ENCODE measurements around the gene RFC5. TPM values are rescaled to one million over a fixed set of nuclear protein-coding genes. Genes with fewer than 3 reads are reported as not detected.

Gene RFC5
- total RNA-seq, 1 donor from 2014 or later = 5.8 TPM

DNA sequence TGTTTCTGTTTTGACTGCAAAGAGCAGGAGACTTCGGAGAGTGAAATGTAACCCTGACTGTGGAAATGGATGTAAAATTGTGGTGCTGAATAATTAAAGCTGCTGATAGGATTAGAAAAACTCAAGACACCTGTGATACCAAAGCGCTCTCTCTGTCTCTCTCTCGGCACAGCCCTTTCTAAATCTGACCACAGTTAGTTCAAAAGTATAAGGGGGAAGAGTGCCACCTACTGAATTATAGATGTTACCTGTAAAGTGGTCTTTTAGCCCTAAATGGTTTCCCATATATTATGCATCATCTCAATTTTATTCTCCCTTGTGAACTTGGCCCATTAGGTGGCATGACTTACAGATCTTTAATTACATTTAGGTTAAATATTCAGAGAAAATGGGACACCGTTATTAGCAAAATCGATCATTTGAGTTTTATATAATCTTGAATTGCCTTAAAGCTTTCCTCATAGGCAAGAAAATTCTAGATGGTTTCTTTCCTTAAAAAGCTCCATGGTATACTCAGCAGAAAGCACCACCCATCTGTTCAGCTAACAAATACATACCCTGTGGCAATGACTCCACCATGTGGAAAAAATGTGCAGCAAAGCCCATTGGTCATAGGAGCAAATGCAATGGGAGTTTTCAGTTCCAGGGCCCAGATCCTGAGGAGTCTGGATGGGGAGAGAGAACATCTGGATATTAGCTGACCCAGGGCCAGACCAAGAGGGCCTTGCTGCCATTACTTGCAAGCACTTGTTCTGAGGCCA, 18.1 kb downstream of the RFC5 start:
- Histone ChIP-seq H4K20me1 (ENCODE audit: insufficient read depth, low read length) (peaks cover 33% of the 10 kb centered on the region), H3K27me3 (ENCODE audit: insufficient read depth, low read length) (no peaks in the 10 kb centered on the region), H3K27ac (ENCODE audit: low read depth, low read length) (no peak overlapping the region), H3K9me3 (ENCODE audit: insufficient read depth, low read depth, low read length) (no peaks in the 10 kb centered on the region), H3K9ac (ENCODE audit: low read length) (no peak overlapping the region), H3K79me2 (ENCODE audit: insufficient read depth, low read length) (peaks cover 4% of the 10 kb centered on the region), H3K36me3 (ENCODE audit: insufficient read depth, low read length) (peaks cover 70% of the 10 kb centered on the region), H3K4me3 (ENCODE audit: insufficient read depth, low read depth, low read length) (no peak overlapping the region), H3K4me1 (ENCODE audit: insufficient read depth, low read length) (peaks cover 8% of the 10 kb centered on the region), H2AFZ (ENCODE audit: low read depth, low read length) (no peak overlapping the region), H3K4me2 (ENCODE audit: low read length) (no peak overlapping the region)
- Mint-ChIP-seq H3K27me3 (ENCODE audit: low read depth, unreplicated experiment) (no peaks in the 10 kb centered on the region), H3K27ac (ENCODE audit: unreplicated experiment) (peak overlapping the region; percentile 4), H3K4me1 (ENCODE audit: low read depth, unreplicated experiment) (peaks cover 4% of the 10 kb centered on the region), H3K9me3 (ENCODE audit: unreplicated experiment) (no peaks in the 10 kb centered on the region), H3K36me3 (ENCODE audit: low read depth, unreplicated experiment) (peaks cover 7% of the 10 kb centered on the region), H3K4me3 (ENCODE audit: unreplicated experiment) (no peak overlapping the region)
- DNase-seq (ENCODE audit: low read depth) = peak; percentile 45
- no peak for FAIRE-seq
- TF ChIP-seq, protein P1, sequence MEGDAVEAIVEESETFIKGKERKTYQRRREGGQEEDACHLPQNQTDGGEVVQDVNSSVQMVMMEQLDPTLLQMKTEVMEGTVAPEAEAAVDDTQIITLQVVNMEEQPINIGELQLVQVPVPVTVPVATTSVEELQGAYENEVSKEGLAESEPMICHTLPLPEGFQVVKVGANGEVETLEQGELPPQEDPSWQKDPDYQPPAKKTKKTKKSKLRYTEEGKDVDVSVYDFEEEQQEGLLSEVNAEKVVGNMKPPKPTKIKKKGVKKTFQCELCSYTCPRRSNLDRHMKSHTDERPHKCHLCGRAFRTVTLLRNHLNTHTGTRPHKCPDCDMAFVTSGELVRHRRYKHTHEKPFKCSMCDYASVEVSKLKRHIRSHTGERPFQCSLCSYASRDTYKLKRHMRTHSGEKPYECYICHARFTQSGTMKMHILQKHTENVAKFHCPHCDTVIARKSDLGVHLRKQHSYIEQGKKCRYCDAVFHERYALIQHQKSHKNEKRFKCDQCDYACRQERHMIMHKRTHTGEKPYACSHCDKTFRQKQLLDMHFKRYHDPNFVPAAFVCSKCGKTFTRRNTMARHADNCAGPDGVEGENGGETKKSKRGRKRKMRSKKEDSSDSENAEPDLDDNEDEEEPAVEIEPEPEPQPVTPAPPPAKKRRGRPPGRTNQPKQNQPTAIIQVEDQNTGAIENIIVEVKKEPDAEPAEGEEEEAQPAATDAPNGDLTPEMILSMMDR (IDR thresholded peaks at IDR 0.05; ENCODE audit: insufficient read depth, low read depth, low read length) = peak; percentile 54
- TF ChIP-seq EZH2 (IDR thresholded peaks at IDR 0.05; ENCODE audit: insufficient read depth, low read length) = no peak

DNA sequence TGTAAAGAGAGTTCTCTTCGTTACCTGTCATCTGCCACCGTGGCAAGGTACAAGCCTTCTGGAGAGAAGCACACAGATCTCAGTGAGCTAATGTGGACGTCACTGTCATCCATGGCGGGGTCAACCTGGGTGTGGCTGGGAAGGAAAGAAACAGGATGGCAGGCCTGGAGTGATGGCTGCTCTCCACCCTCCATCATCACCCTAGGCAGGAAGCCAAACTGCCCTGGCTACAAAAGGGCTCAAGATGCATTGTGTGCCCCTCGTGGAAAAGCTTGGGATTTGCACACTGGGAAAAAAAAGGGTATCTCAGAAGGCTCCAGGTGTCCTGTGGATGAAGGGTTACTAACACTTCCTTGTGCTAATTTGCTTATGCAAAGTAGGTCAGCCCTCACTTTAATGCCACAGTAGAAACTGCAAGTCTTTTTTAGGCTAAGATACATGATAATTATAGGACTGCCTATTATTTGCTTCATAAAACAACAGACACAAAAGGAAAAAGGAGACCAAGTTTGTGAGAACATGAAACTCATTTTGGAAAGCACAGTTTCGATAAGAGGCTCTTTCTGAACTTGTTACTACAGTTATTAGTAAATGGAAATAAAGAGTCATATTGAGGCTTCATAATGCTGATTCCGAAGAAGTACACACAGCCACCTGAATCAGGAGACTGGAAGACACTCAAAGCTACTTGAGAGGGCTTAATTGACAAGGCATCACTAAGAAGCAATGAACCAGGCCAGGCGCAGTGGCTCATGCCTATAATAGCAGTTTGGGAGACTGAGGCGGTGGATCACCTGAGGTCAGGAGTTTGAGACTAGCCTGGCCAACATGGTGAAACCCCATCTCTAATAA, 18.9 kb downstream of the RFC5 start:
- Histone ChIP-seq H3K4me2 (ENCODE audit: low read length) (no peak overlapping the region), H2AFZ (ENCODE audit: low read depth, low read length) (no peak overlapping the region), H3K36me3 (ENCODE audit: insufficient read depth, low read length) (peaks cover 69% of the 10 kb centered on the region), H3K27ac (ENCODE audit: low read depth, low read length) (no peak overlapping the region), H3K79me2 (ENCODE audit: insufficient read depth, low read length) (peaks cover 6% of the 10 kb centered on the region), H3K4me3 (ENCODE audit: insufficient read depth, low read depth, low read length) (no peak overlapping the region), H3K4me1 (ENCODE audit: insufficient read depth, low read length) (peaks cover 8% of the 10 kb centered on the region), H4K20me1 (ENCODE audit: insufficient read depth, low read length) (peaks cover 38% of the 10 kb centered on the region), H3K27me3 (ENCODE audit: insufficient read depth, low read length) (no peaks in the 10 kb centered on the region), H3K9ac (ENCODE audit: low read length) (no peak overlapping the region), H3K9me3 (ENCODE audit: insufficient read depth, low read depth, low read length) (no peaks in the 10 kb centered on the region)
- H3K27ac Mint-ChIP-seq (ENCODE audit: unreplicated experiment) = peak overlapping the region; percentile 4
- H3K4me1 Mint-ChIP-seq (ENCODE audit: low read depth, unreplicated experiment) = peaks cover 4% of the 10 kb centered on the region
- TF ChIP-seq, protein P1 (IDR thresholded peaks at IDR 0.05; ENCODE audit: insufficient read depth, low read depth, low read length) = peak; percentile 2
- no peak for TF ChIP-seq EZH2 (IDR thresholded peaks at IDR 0.05; ENCODE audit: insufficient read depth, low read length)
- DNase-seq (ENCODE audit: low read depth) (no peak), FAIRE-seq (no peak)
- H3K9me3 Mint-ChIP-seq (ENCODE audit: unreplicated experiment) = no peaks in the 10 kb centered on the region
- no peaks in the 10 kb centered on the region for H3K27me3 Mint-ChIP-seq (ENCODE audit: low read depth, unreplicated experiment)
- no peak overlapping the region for H3K4me3 Mint-ChIP-seq (ENCODE audit: unreplicated experiment)
- H3K36me3 Mint-ChIP-seq (ENCODE audit: low read depth, unreplicated experiment) = peaks cover 7% of the 10 kb centered on the region
